ENCODE results near the gene DTD1.
"Not testable (repeated sequence)": the region's sequence is repeated elsewhere in the genome, so short reads cannot be mapped to it uniquely, and the experiment has no call there.

GRCh38 chr20:18760852-18761251 lies 173.0 kb downstream of the DTD1 start:
- not testable (repeated sequence) for TF ChIP-seq POLR2A, CTCF (IDR thresholded peaks at IDR 0.05)

All from esophagus squamous epithelium (tissue), 4 donors.